Measurements from ENCODE around the gene MAGEA11.
"Not testable (repeated sequence)": the region's sequence is repeated elsewhere in the genome, so short reads cannot be mapped to it uniquely, and the experiment has no call there.

The MAGEA11 gene, protein sequence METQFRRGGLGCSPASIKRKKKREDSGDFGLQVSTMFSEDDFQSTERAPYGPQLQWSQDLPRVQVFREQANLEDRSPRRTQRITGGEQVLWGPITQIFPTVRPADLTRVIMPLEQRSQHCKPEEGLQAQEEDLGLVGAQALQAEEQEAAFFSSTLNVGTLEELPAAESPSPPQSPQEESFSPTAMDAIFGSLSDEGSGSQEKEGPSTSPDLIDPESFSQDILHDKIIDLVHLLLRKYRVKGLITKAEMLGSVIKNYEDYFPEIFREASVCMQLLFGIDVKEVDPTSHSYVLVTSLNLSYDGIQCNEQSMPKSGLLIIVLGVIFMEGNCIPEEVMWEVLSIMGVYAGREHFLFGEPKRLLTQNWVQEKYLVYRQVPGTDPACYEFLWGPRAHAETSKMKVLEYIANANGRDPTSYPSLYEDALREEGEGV

DNA sequence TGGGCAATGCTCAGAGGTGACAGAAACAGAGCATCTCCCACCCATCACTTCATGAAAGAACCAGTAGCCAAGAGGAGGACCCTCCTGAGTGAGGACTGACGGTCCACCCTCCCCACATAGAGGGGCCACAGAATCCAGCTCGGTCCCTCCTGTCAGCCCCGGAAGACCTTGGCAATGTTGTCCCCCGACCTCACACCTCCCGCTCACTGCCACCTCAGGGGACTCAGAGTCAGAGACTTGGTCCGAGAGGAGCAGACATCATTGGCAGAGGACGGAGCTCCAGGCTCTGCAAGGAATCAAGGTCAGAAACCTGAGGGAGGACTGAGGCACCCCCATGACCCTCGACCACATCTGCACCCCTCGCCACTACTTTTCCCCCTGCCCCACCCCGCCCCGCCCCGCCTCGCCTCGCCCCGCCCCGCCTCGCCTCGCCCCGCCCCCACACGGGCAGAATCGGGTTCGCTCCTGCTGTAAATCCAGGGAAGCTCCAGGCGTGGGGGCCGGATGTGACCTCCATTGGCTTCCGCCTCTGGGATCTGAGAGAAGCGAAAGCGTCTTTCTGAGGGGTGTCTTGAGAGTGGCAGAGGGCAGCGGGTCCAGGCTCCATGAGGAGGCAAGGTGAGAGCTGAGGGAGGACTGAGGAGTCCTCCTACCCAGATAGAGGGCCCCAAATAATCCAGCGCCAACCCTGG, at the start of gene MAGEA11:
Gene MAGEA11 (plus strand): TSS at position 516 of the 692 bp plus-strand sequence. CDS start 1,100 bp downstream, outside the sequence.
- DNase-seq: no peak

DNA sequence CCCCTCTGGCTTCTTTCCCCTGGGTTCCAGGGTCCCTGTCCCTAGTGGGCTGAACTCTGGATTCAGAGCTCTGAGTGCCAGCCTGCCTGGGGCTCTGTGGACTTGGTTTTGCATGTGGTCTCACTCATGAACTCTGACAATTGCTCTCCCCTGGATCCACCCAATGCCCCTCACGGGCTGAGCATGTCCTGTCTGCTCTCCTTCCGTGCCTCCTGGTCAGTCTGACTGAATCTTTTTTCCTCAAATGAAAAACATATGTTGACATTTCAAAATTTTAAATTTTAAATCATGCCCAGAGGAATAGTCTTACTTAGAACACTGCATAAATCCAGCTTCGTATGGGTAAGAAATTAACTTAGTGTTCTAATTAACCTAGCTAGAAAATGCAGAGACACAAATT, 36.8 kb upstream of the MAGEA11 start:
- DNase-seq: not testable (repeated sequence)

DNA sequence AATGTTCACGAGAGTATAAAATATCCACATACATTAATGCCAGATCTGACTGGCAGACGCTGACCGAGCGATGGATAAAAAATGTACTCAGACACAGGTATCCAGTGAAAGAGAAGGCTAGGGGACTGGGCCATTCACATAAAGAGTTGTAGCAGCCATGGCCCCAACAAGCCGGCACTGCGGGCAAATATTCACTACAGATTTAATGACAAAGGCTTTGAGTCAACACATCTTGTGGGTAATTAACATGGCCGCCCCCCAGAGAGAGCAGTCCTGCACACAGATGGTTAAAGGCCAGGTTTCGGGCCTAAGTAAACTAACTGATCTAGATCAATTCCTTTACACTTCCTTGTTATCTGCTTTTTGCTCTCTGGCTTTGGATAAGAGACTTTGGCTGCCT, 36.3 kb upstream of the MAGEA11 start:
- not testable (repeated sequence) for DNase-seq

DNA sequence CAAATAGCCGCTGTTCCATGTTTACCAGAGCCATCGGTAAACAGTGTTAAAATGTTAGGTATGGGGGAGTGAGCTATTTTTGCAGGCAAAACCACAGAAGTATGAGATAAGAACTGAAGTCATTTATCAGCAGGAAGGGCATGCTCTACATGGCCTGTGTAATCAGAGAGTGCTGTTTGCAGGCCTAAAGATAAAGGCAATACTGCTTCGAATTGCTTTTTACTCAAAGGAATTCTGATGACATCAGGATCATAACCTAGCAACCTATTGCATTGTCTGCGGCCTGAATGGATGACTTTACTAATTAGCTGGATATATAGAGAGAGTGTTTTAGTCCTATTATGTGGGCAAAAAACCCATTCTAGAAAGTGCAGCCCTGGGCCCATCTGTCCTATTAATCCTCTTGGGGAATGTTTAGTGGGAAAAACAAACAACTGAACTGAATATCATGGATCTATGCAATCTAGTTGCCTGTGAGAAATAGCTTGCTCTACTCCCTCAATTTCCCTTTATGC, 32.6 kb upstream of the MAGEA11 start:
- DNase-seq: not testable (repeated sequence)

DNA sequence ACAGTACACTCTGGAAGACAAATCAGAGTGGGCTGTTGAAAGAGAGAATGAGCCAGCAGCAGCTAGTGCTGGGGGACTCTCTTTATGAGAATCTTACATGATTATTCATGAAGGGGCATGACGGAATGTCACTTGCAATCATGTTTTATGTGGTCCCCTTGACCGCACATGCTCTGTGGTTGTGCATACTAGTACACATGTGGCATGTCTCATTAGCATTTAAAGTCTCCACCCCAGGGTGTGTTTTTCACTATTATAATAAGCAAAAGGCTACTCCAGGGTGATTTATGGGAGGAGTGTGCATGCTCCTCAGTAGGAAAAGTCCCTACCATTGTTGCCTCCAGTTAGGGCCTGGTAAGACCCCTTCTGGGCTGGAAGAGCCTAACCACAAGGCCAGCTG, 30.7 kb upstream of the MAGEA11 start:
- DNase-seq: no peak

DNA sequence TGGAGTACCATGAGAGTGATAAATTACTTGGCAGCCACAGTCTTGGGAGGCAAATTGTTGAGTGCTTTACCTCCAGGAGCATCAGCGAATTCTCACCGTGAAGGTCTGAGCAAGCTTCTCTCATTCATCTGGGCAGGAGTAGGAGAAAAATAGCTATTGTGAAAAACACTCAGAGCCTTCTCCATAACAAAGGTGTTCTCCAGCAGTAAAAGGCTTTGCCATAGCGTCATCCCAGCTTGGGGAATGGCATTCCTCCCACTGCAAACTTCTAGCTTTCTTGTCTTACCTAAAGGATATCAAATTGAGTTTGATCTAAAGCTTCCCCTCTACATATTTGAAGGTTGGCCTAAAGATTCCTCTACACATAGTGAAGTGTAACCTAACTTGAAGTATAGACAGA, 29.8 kb upstream of the MAGEA11 start:
- DNase-seq: no peak

DNA sequence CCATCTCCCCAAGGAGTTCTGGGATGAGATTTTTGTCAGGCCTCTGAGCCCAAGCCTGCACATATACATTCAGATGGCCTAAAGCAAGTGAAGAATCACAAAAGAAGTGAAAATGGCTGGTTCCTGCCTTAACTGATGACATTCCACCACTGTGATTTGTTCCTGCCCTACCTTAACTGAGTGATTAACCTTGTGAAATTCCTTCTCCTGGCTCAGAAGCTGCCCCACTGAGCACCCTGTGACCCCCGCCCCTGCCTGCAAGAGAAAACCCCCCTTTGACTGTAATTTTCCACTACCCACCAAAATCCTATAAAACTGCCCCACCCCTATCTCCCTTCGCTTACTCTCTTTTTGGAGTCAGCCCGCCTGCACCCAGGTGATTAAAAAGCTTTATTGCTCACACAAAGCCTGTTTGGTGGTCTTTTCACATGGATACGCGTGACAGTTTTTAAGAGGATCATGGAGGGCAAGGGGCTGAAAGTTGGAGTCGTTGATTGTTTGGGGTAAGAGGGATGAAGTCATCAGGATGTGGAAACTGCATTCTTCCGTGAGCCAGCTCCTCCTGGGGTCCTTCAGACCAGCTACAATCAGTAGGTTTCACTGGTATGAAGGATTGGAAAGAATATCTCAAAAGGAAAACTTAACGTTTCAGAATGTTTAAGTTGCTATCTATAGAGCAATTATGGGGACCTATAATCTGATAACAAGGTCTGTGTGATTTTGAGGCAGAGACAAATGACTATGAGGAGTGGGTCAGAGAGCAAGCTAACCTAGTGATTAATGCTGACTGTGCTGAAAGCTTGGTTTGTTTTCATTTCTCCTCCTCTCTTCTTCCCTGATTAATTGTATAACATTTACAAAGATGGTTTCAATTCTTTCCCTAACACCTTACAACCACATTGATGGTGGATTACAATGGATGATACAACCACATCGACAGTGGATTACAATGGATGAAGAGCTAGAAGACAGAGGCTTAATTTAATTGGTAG, 28.6 kb upstream of the MAGEA11 start:
- no peak for DNase-seq

DNA sequence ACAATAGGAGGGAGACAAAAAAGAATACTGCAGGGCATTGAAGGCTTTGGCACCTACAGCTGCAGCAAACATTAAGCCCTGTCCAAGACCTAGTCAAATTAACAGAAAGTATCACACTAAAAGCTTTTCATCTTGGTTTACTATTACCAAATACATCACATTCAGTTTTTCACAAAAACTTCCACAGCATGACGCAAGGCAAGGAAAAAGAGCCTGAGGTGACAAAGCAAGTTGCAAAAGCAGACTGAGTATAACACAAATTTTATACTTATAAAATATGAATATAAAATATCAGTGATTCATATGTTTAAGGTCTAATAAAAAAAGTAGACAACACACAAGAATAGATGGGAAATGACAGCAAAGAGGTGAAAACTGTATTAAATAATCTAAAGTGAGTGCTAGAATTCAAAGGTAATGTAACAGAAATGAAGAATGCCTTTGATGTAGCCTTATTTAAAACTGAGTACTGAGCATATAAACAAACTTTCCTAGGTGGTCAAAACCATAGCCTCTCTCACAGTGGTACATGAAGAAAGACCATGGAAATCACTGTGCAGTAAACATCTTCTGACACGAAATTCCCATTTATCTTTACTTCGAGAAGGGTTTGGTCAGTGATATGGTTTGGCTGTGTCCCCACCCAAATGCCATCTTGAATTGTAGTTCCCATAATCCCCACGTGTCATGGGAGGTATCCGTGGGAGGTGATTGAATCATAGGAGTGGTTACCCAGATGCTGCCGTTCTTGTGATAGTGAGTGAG, 27.7 kb upstream of the MAGEA11 start:
- no peak for DNase-seq

DNA sequence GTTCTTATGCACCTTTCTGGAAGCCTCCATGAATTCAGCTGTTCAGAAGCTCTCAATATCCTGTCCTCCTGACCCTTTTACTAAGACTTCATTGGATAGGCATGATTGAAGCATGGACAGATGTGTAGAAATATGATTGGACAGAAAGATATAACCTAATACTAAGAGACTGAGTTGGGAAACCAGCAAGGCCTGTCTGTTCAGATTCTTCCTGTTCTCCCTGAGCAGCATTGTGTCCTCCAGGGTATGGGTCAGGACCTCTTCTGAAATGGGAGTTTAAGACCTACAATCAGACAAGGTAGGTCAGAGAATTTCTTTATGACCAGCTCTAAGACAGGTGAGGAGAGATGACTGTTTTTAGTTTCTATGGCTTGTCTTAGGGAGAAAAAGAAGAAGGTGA, 23.9 kb upstream of the MAGEA11 start:
- no peak for DNase-seq

DNA sequence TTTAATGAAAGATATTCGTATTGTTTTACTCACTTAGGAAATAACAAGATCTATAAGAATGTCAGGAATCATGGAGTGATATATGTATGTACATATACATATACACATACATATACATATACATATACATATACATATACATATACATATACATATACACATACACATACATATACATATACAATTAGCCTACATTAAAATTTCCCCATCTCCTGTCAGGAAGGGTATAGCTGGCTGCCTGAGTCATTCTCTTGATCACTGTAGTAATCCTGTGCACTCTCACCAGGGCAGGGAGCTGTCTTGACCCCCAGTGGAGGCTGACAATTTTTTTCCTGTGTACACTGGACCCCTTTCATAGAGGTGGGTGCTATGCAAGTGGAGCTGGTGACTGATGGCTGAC, 23.3 kb upstream of the MAGEA11 start:
- DNase-seq: no peak

DNA sequence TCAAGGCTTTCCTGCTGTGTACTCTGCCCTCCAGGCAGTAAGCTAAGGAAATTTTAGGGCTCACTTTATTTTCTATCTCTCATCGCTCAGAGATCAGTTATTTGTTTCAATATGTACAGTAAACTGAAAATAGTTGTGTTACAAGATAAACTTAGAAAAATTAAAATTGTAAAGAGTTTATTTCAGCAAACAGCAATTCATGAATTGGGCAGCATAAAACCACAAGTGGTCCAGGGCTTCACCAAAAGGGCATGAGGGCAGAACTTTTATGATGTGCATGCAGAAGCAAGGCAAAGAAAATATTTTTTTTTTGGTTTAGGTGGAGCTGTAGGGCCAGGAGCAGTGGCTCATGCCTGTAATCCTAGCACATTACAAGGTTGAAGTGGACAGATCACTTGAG, 20.1 kb upstream of the MAGEA11 start:
- DNase-seq: no peak

DNA sequence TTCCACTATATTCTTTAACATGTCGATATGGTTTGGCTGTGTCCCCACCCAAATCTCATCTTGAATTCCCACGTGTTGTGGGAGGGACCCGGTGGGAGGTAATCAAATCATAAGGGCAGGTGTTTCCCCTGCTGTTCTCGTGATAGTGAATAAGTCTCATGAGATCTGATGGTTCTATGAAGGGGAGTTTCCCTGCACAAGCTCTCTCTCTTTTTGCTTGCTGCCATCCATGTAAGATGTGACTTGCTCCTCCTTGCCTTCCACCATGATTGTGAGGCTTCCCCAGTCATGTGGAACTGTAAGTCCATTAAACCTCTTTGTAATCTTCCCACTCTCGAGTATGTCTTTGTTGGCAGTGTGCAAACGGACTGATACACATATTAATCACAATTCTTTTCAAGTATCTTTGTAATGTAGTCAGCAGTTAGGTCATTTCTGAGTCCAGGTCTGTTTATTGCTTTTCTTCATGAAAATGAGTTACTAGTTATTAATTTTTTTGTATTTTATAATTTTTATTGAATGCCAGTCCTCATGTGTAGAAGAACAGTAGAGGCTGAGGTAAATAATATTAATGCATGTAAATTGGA, 19.1 kb upstream of the MAGEA11 start:
- not testable (repeated sequence) for DNase-seq

DNA sequence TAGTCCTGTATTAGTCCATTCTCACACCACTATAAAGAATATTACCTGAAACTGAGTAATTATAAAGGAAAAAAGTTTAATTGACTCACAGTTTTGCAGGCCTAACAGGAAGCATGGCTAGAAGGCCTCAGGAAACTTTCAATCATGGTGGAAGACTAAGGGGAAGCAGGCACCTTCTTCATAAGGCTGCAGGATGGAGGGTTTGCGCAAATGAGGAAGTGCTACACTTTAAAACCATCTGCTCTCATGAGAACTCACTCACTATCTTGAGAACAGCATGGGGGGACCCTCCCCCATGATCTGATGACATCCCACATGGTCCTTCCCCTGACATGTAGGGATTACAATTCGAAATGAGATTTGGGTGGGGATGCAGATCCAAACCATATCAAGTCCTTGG, 12.1 kb upstream of the MAGEA11 start:
- DNase-seq: no peak

DNA sequence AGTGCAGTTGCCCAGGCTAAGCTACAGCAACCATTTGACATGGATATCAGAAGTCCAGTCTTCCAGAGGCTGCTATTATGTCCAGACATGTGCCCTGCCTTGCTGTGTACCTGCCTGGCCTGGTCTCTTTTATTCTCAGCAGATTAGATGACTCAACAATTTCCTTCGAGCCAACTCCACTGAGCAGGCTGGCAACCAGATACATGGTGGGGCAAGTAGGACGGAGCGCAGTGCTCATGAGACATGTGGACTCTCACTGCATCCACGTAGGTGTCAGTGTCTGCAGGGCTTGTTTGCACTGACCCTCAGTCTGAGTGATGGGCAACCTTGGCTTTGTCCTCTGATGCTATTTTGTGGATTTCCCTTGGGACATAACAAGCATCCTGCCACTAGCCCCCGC, 7.2 kb upstream of the MAGEA11 start:
- no peak for DNase-seq

DNA sequence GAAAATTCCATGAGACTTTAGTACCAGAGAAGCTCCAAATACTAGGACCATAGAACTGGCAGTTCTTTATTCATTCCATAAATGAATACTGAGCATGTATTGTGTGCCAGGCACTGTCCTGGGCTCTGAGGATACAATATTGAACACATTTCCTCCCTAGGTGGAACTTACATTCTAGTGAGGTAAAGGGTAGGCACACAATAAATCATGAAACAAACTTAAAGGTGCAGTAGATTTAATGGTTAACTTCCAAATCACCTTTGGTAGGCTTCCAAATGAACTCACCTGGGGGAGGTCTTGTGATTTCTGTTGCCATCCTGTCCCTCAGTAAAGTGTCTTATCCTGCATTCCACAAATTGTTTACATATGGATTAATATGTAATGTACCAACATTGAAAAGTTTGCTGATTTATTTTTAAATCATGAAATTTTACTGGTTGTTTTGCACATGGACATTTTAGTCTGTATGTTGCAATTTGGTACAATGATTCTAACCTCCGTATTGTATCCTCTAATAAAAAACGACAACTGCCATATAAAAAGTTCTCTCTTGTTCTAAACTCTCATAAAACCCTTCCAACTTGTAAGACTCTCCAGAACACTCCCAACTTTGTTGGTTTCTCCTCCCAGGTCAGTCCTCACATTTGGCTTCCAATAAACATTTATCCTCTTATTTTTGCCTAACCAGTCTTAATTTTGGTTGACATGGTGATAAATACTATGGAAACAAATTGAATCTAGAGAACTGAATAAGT, 4.5 kb upstream of the MAGEA11 start:
- no peak for DNase-seq

DNA sequence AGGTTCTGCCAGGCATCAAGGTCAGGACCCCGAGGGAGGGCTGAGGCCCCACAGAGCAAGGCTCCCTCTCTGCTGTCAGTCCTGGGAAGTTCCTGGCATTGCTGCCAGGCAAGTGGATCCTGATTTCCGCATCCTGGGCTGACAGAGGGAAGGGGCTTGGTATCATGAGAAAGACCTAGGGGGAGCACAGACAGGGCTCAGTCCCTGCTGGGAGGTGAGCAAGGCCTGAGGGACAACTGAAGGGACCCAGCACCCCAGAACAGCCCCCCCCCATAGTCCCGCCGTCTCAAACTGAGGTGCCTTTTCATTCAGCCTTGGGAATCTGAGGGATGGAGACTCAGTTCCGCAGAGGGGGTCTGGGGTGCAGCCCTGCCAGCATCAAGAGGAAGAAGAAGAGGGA, 971 bp downstream of the MAGEA11 start:
- DNase-seq: no peak

DNA sequence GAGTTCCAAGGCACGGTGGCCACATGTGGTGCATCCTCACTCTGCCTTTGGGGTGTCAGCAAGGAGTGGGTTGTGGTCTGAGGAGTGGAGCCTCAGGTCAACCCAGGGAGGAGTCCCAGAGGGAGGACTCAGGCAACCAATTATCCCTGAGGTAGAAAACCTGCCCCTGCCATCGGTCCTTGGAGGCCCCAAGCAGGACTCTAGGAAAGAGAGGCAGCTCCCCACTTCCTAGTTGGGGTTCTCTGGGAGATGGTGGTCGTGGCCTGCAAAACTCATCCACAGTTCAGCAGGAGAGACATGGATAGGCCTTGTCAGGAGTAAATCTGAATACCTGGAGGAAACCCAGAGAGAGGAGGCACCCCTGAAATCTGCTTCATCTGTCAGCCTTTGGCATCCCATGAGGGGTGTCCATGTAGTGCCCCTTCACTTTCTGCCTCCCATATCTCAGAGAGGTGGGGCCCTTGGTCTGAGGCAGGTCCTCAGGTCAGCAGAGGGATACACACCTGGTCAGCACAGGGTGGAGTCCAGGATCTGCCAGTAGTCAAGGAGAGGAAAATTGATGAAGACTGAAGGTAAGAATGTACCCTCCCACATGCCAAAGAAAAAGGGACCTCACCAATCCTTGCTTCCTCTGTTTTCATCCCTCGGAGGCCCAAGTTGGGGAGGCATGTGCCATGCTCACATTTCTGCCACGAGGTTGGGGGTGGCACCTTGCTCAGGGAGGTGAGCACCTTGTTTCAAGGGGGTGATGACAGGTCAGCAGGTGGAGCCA, 1.6 kb downstream of the MAGEA11 start:
- no peak for DNase-seq

DNA sequence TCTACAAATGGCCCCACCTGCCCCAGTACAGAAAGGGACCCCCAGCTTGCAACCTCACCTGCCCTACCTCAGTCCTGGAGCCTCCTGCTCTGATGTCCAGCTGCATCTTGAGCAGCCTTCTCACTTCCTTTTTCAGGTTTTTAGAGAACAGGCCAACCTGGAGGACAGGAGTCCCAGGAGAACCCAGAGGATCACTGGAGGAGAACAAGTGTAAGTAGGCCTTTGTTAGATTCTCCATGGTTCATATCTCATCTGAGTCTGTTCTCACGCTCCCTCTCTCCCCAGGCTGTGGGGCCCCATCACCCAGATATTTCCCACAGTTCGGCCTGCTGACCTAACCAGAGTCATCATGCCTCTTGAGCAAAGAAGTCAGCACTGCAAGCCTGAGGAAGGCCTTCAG, 3.6 kb downstream of the MAGEA11 start:
- no peak for DNase-seq

DNA sequence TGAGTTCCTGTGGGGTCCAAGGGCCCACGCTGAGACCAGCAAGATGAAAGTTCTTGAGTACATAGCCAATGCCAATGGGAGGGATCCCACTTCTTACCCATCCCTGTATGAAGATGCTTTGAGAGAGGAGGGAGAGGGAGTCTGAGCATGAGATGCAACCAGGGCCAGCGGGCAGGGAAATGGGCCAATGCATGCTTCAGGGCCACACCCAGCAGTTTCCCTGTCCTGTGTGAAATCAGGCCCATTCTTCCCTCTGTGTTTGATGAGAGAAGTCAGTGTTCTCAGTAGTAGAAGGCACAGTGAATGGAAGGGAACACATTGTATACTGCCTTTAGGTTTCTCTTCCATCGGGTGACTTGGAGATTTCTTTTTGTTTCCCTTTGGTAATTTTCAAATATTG, 4.8 kb downstream of the MAGEA11 start:
- DNase-seq: no peak

DNA sequence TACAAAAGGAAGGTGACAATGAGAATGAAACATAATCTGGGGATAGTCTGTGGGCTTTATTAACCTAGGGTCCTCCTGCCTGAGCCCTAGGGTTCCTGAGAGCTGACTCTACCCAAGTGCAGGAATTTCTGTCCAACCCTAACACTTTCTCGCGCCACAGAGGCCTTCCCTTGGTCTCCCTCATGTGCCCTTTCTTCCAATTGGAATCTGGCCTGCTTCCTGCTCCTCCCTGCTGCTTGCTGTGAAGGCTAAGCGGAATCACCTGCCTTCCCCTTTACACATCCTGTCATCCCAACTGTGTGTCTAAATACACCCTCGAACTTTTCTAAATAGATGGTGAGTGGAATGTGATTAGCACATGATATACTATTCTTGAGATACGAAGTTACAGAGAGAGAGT, 5.9 kb downstream of the MAGEA11 start:
- DNase-seq: no peak
